Endothelial cell (in vitro differentiated cells): ENCODE data around the gene PIP5K1B. TPM values are rescaled to one million over a fixed set of nuclear protein-coding genes. Genes with fewer than 3 reads are reported as not detected.

Source experiments
- DNase-seq: peaks from one replicate; pipeline ENCODE4 v3.0.0; 2021; ENCODE audit warnings: low spot score
- H3K27ac Mint-ChIP-seq: one replicate; pipeline ENCODE4 v1.8.0; 2021; ENCODE audit warnings: mixed read lengths, inconsistent platforms; ENCODE audit not compliant: unreplicated experiment
- H3K27me3 Mint-ChIP-seq: one replicate; pipeline ENCODE4 v1.8.0; 2021; ENCODE audit warnings: mild to moderate bottlenecking, moderate library complexity, mixed read lengths, inconsistent platforms; ENCODE audit not compliant: unreplicated experiment
- H3K36me3 Mint-ChIP-seq: one replicate; pipeline ENCODE4 v1.8.0; 2021; ENCODE audit warnings: mild to moderate bottlenecking, low read depth, mixed read lengths, inconsistent platforms; ENCODE audit not compliant: unreplicated experiment
- H3K4me1 Mint-ChIP-seq: one replicate; pipeline ENCODE4 v1.8.0; 2021; ENCODE audit warnings: mild to moderate bottlenecking, mixed read lengths, inconsistent platforms; ENCODE audit not compliant: unreplicated experiment
- H3K4me3 Mint-ChIP-seq: one replicate; pipeline ENCODE4 v1.8.0; 2021; ENCODE audit warnings: mild to moderate bottlenecking, mixed read lengths, inconsistent platforms; ENCODE audit not compliant: unreplicated experiment
- H3K9me3 Mint-ChIP-seq: one replicate; pipeline ENCODE4 v1.8.0; 2021; ENCODE audit warnings: mixed read lengths, inconsistent platforms; ENCODE audit not compliant: unreplicated experiment
- CTCF ChIP-seq: fragments of 200-600 bp; sonication (generic); IDR thresholded peaks from one replicate; pipeline ENCODE4 v1.5.0; 2021; ENCODE audit warnings: antibody characterized with exemption; ENCODE audit not compliant: unreplicated experiment
- total RNA-seq: library from RNA; stranded (reverse); fragmentation: NEBNext Ultra II Directional; extraction: Animal tissue kit (Norgen Biotek cat#: 25700); gene quantifications from one replicate; pipeline ENCODE4 v1.2.1, GENCODE V29; 2021; ENCODE audit not compliant: unreplicated experiment

The PIP5K1B gene
- total RNA-seq, 1 donor from 2014 or later, result 1.8 TPM

- H3K27me3 Mint-ChIP-seq, result no peaks in the 10 kb centered on the region
- no peak overlapping the region for H3K4me3 Mint-ChIP-seq
- no peak for TF ChIP-seq CTCF
- H3K9me3 Mint-ChIP-seq, result no peaks in the 10 kb centered on the region
- H3K36me3 Mint-ChIP-seq, result no peaks in the 10 kb centered on the region
- no peak overlapping the region for H3K27ac Mint-ChIP-seq
- H3K4me1 Mint-ChIP-seq, result no peaks in the 10 kb centered on the region
- DNase-seq, result no peak
These were observed 218.4 kb downstream of the PIP5K1B start for GRCh38 chr9:68923480-68923879.

GRCh38 chr9:68925175-68925574 is 220.1 kb downstream of the PIP5K1B start:
- no peaks in the 10 kb centered on the region for H3K9me3 Mint-ChIP-seq
- no peak overlapping the region for H3K27ac Mint-ChIP-seq
- H3K36me3 Mint-ChIP-seq, result peaks cover 3% of the 10 kb centered on the region
- DNase-seq, result no peak
- TF ChIP-seq CTCF, result no peak
- H3K27me3 Mint-ChIP-seq, result no peaks in the 10 kb centered on the region
- H3K4me1 Mint-ChIP-seq, result no peaks in the 10 kb centered on the region
- H3K4me3 Mint-ChIP-seq, result no peak overlapping the region

GRCh38 chr9:68927165-68927564 is 222.1 kb downstream of the PIP5K1B start:
- no peak for DNase-seq
- Mint-ChIP-seq H3K36me3 (peaks cover 3% of the 10 kb centered on the region), H3K9me3 (no peaks in the 10 kb centered on the region), H3K4me1 (no peaks in the 10 kb centered on the region), H3K4me3 (no peak overlapping the region), H3K27me3 (no peaks in the 10 kb centered on the region), H3K27ac (no peak overlapping the region)
- TF ChIP-seq CTCF, result no peak

- no peak for TF ChIP-seq CTCF
- Mint-ChIP-seq H3K27me3 (no peaks in the 10 kb centered on the region), H3K36me3 (peaks cover 3% of the 10 kb centered on the region), H3K4me3 (no peak overlapping the region), H3K27ac (no peak overlapping the region), H3K4me1 (no peaks in the 10 kb centered on the region), H3K9me3 (no peaks in the 10 kb centered on the region)
- no peak for DNase-seq
These were observed 226.8 kb downstream of the PIP5K1B start for GRCh38 chr9:68931821-68932220.

GRCh38 chr9:68932458-68932857 is 227.4 kb downstream of the PIP5K1B start:
- H3K4me3 Mint-ChIP-seq, result no peak overlapping the region
- no peaks in the 10 kb centered on the region for H3K9me3 Mint-ChIP-seq
- no peaks in the 10 kb centered on the region for H3K27me3 Mint-ChIP-seq
- no peak for TF ChIP-seq CTCF
- DNase-seq, result no peak
- H3K27ac Mint-ChIP-seq, result no peak overlapping the region
- peaks cover 3% of the 10 kb centered on the region for H3K36me3 Mint-ChIP-seq
- H3K4me1 Mint-ChIP-seq, result no peaks in the 10 kb centered on the region
